Activated T-cell treated with anti-CD3 and anti-CD28 coated beads, Interleukin-2, amount 50 U/mL, for 24 hours (primary cell): ENCODE data around the gene DPP6.

Source experiments
- DNase-seq: peaks from one replicate; pipeline ENCODE4 v3.0.0-alpha.2; 2020
- H3K27ac Mint-ChIP-seq: 2 replicates; pipeline ENCODE4 v1.8.0; 2020; ENCODE audit warnings: mild to moderate bottlenecking, mixed read lengths
- H3K27me3 Mint-ChIP-seq: 2 replicates; pipeline ENCODE4 v1.8.0; 2020; ENCODE audit warnings: mixed read lengths
- H3K36me3 Mint-ChIP-seq: 2 replicates; pipeline ENCODE4 v1.8.0; 2020; ENCODE audit warnings: low read depth, mixed read lengths
- H3K4me1 Mint-ChIP-seq: 2 replicates; pipeline ENCODE4 v1.8.0; 2020; ENCODE audit warnings: low read depth, mixed read lengths
- H3K4me3 Mint-ChIP-seq: 2 replicates; pipeline ENCODE4 v1.8.0; 2020; ENCODE audit warnings: mild to moderate bottlenecking, moderate library complexity, mixed read lengths
- H3K9me3 Mint-ChIP-seq: 2 replicates; pipeline ENCODE4 v1.8.0; 2020; ENCODE audit warnings: mixed read lengths

Gene DPP6

DNA sequence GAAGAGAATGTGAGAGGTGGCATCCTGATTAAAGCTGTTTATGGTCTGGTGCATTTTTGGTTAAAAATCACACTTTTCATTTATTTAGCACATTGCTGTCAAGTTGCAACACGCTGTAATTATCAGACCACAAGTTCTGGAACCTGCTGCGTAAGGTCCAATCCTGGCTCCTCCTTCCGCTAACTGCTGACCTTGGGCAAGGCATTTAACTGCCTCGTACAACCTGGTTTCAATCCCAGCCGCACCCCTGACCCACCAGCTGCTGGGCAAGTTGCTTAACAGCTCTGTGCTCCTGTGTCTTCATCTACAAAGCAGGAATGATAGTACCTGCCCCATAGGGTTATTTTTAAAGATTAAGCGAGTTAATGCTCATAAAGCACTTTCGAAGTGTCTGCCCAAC lies 668.9 kb downstream of the DPP6 start:
- no peak overlapping the region for H3K4me3 Mint-ChIP-seq
- H3K4me1 Mint-ChIP-seq, result no peaks in the 10 kb centered on the region
- peaks cover 9% of the 10 kb centered on the region for H3K27me3 Mint-ChIP-seq
- peaks cover 12% of the 10 kb centered on the region for H3K9me3 Mint-ChIP-seq
- no peak overlapping the region for H3K27ac Mint-ChIP-seq
- no peak for DNase-seq
- H3K36me3 Mint-ChIP-seq, result no peaks in the 10 kb centered on the region

GRCh38 chr7:154726368-154726767 lies 674.2 kb downstream of the DPP6 start:
- no peaks in the 10 kb centered on the region for H3K27me3 Mint-ChIP-seq

DNA sequence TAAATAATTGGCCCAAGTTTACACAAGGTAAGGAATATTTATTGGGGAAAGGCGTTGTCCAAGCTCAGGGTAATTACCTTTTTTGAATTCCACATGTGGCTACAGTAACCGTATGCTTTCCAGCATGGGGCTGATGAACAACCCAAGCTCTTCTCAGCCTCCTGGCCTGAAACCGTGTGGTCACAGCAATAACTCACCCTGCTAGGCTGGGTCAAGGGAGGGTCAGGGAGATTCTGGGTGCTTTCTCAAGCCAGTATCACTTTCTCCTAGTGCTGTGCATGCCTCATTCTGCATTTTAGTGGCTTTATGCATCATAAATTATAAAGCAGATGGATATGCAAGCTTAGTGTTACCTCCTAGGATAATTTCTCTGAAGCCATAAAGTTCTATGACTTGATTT lies 676.9 kb downstream of the DPP6 start:
- no peak for DNase-seq
- H3K4me3 Mint-ChIP-seq, result no peak overlapping the region
- no peaks in the 10 kb centered on the region for H3K4me1 Mint-ChIP-seq
- H3K9me3 Mint-ChIP-seq, result peaks cover 23% of the 10 kb centered on the region
- H3K36me3 Mint-ChIP-seq, result no peaks in the 10 kb centered on the region
- no peak overlapping the region for H3K27ac Mint-ChIP-seq
- no peaks in the 10 kb centered on the region for H3K27me3 Mint-ChIP-seq

More at GRCh38 chr7:154726368-154726767, 674.2 kb downstream of the DPP6 start:
- H3K9me3 Mint-ChIP-seq, result peaks cover 23% of the 10 kb centered on the region
- DNase-seq, result no peak
- no peak overlapping the region for H3K4me3 Mint-ChIP-seq
- no peaks in the 10 kb centered on the region for H3K36me3 Mint-ChIP-seq
- H3K27ac Mint-ChIP-seq, result no peak overlapping the region
- no peaks in the 10 kb centered on the region for H3K4me1 Mint-ChIP-seq

- no peak overlapping the region for H3K27ac Mint-ChIP-seq
- no peaks in the 10 kb centered on the region for H3K36me3 Mint-ChIP-seq
- no peaks in the 10 kb centered on the region for H3K9me3 Mint-ChIP-seq
- H3K27me3 Mint-ChIP-seq, result no peaks in the 10 kb centered on the region
- no peak overlapping the region for H3K4me3 Mint-ChIP-seq
- no peak for DNase-seq
- no peaks in the 10 kb centered on the region for H3K4me1 Mint-ChIP-seq
Measured at GRCh38 chr7:154735766-154736165, 683.6 kb downstream of the DPP6 start.

DNA sequence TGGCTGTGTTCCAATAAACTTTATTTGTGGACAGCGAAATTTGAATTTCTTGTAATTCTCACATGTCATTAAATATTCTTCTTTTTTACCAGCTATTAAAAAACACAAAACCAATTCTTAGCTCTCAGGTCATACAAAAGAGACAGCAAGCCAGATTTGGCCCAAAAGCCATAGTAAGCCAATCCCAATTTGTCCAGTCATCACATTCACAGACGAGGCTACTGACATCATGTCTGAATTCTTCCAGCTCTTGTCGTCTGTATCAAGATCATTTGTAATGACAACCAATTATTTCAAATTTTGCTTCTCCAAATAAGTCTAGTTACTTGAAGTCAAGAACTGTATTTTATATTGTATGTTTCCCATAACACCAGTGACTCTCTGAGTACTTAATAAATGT lies 684.2 kb downstream of the DPP6 start:
- no peak for DNase-seq
- Mint-ChIP-seq H3K4me3 (no peak overlapping the region), H3K4me1 (no peaks in the 10 kb centered on the region), H3K36me3 (no peaks in the 10 kb centered on the region), H3K9me3 (no peaks in the 10 kb centered on the region), H3K27me3 (no peaks in the 10 kb centered on the region), H3K27ac (no peak overlapping the region)

DNA sequence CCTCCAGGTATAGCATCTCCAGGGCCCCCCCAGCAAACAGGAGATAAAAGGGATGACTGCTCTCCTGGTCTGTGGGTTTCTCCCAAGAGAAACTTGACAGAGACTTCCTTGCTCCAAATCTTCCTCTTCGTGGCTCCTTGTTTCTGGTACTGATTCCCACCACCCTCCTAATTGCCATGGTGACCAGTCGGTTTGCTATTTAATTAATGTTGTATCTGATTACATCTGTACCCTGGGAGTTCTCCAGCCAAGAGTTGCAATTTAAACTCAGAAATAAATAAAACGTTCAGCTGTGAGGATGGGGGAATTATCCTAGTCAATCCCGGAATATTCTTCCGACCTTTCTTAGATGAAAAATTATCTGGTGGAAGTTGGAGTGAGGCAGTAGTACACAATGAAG lies 686.0 kb downstream of the DPP6 start:
- no peak overlapping the region for H3K27ac Mint-ChIP-seq
- no peaks in the 10 kb centered on the region for H3K36me3 Mint-ChIP-seq
- no peak for DNase-seq
- H3K9me3 Mint-ChIP-seq, result no peaks in the 10 kb centered on the region
- H3K4me1 Mint-ChIP-seq, result no peaks in the 10 kb centered on the region
- H3K27me3 Mint-ChIP-seq, result peaks cover 2% of the 10 kb centered on the region
- H3K4me3 Mint-ChIP-seq, result no peak overlapping the region

GRCh38 chr7:154741131-154741530 lies 688.9 kb downstream of the DPP6 start:
- no peak overlapping the region for H3K4me3 Mint-ChIP-seq

GRCh38 chr7:154743206-154743605 lies 691.0 kb downstream of the DPP6 start:
- Mint-ChIP-seq H3K36me3 (no peaks in the 10 kb centered on the region), H3K4me1 (no peaks in the 10 kb centered on the region), H3K27me3 (peaks cover 14% of the 10 kb centered on the region), H3K9me3 (no peaks in the 10 kb centered on the region), H3K27ac (no peak overlapping the region), H3K4me3 (no peak overlapping the region)
- DNase-seq, result no peak

More at GRCh38 chr7:154741131-154741530, 688.9 kb downstream of the DPP6 start:
- H3K9me3 Mint-ChIP-seq, result no peaks in the 10 kb centered on the region
- H3K36me3 Mint-ChIP-seq, result no peaks in the 10 kb centered on the region
- H3K27me3 Mint-ChIP-seq, result peaks cover 14% of the 10 kb centered on the region
- no peak for DNase-seq
- H3K4me1 Mint-ChIP-seq, result no peaks in the 10 kb centered on the region
- H3K27ac Mint-ChIP-seq, result no peak overlapping the region

GRCh38 chr7:154744256-154744860 lies 692.2 kb downstream of the DPP6 start:
- DNase-seq, result peak; percentile 33
- H3K27me3 Mint-ChIP-seq, result peaks cover 14% of the 10 kb centered on the region
- H3K36me3 Mint-ChIP-seq, result no peaks in the 10 kb centered on the region
- no peak overlapping the region for H3K4me3 Mint-ChIP-seq
- no peaks in the 10 kb centered on the region for H3K9me3 Mint-ChIP-seq
- H3K4me1 Mint-ChIP-seq, result no peaks in the 10 kb centered on the region
- H3K27ac Mint-ChIP-seq, result no peak overlapping the region

DNA sequence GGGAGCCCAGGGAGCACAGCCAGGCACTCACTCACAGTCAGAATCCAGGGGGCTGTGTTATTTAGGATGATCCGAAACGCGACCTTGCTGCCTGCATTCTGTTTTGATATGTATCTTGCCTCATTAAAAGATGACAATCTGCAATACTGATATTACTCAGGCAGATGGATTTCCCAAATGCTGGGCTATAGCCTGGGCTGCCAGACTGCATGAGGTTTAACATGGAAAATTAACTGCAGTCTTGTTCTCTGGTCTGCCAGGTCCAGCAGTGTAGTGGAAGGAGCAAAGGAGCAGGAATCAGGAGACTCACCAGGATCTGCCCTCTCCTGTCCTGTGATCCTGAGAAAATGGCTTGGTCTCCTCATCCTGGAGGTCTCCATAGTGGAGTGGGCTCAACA lies 692.7 kb downstream of the DPP6 start:
- Mint-ChIP-seq H3K36me3 (no peaks in the 10 kb centered on the region), H3K4me3 (no peak overlapping the region), H3K4me1 (no peaks in the 10 kb centered on the region), H3K27me3 (peaks cover 14% of the 10 kb centered on the region), H3K27ac (no peak overlapping the region), H3K9me3 (no peaks in the 10 kb centered on the region)
- DNase-seq, result no peak

DNA sequence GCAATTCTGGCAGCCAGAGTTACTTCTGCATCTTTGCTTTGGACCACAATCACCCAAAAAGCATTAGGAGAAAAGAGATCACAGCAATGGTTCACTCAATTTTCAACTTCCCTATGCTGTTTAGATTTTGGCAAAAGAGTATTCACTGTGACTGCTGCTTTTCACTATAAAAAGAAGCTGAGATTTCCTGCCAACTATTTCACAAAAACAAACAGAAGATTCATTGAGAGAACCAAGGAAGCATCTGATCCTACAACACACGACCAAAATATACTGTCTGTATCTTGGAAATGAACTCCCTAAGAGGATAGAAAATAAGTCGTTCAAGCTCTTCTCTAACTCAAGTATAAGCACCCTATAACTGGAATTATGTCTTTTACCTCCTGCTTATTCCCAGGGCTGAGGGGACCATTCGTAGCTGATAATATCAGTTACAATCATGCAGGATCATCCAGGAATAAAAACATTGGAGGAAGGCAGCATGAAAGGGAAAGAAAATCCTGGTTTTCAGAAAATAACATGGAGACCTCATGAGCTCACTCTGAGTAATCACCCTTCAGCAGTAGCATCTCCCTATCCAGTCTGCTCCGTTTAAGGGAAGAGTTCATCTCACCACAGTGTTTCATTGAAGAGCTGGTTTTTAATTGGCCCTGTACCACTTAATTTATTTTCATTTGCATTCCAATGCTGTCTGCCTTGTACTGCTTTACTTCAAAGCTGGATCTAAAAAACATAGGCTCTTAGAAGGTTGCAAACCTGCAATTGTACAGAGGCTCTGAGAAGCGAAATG lies 694.6 kb downstream of the DPP6 start:
- no peaks in the 10 kb centered on the region for H3K4me1 Mint-ChIP-seq
- H3K36me3 Mint-ChIP-seq, result no peaks in the 10 kb centered on the region
- no peak for DNase-seq
- no peak overlapping the region for H3K27ac Mint-ChIP-seq
- H3K9me3 Mint-ChIP-seq, result no peaks in the 10 kb centered on the region
- H3K4me3 Mint-ChIP-seq, result no peak overlapping the region
- H3K27me3 Mint-ChIP-seq, result peaks cover 14% of the 10 kb centered on the region

DNA sequence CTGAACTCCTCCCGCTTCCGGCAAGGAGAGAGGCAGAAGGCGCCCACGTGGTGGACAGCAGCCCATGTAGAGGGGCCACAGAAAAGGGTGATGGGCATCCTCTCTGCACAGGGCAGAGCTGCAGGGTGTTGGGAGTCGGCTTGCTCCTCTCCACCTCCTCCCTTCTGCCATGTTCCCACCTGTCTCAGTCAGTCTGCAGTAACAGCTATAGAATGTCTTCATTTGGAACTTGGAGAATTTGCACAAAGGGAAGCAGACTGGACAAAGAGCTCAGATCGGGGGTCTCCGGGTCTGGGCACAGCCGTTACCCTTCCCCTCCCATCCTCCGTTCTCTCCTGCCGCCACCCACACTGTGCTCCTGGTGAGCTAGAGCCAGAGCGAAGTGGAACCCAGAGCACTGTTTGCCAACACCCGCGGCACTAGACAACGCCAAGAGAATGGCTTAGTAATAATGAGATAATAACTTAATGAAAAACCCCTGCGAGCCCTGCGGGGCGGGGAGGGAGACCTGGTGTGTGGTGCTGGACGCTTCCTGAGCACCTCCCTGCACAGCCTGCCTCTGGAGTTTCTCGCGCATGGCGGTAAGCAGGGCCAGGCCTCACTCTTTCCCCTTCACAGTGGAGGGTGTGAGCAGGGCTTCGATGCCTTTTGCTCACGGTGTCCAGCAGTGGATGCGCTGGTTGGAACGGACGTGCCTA lies 696.0 kb downstream of the DPP6 start:
- no peak overlapping the region for H3K27ac Mint-ChIP-seq
- DNase-seq, result no peak
- no peaks in the 10 kb centered on the region for H3K4me1 Mint-ChIP-seq
- no peaks in the 10 kb centered on the region for H3K9me3 Mint-ChIP-seq
- peaks cover 11% of the 10 kb centered on the region for H3K27me3 Mint-ChIP-seq
- H3K4me3 Mint-ChIP-seq, result no peak overlapping the region
- H3K36me3 Mint-ChIP-seq, result no peaks in the 10 kb centered on the region

DNA sequence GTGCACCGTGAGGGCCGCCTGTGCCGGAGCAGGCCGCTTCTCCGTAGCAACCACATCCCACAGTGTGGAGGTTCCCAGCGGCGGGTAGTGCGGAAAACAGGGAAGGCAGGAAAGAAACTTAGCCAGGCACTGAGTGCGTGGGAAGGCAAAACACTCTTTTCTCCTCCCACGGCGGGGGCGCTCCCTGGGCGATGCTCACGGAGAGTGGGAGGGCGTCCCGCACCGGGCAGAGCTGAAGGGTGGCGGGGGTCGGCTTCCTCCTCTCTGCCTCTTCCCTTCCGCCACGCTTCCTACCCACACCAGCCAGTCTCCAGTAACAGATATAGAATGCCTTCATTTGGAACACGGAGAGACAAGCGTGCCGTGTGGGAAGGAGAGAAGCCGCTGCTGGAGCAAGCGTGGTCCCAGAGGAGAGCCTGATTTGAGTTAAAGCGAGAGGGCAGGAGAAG lies 698.2 kb downstream of the DPP6 start:
- H3K4me3 Mint-ChIP-seq, result no peak overlapping the region
- H3K4me1 Mint-ChIP-seq, result no peaks in the 10 kb centered on the region
- H3K36me3 Mint-ChIP-seq, result no peaks in the 10 kb centered on the region
- no peaks in the 10 kb centered on the region for H3K27me3 Mint-ChIP-seq
- H3K9me3 Mint-ChIP-seq, result no peaks in the 10 kb centered on the region
- H3K27ac Mint-ChIP-seq, result no peak overlapping the region
- DNase-seq, result no peak

DNA sequence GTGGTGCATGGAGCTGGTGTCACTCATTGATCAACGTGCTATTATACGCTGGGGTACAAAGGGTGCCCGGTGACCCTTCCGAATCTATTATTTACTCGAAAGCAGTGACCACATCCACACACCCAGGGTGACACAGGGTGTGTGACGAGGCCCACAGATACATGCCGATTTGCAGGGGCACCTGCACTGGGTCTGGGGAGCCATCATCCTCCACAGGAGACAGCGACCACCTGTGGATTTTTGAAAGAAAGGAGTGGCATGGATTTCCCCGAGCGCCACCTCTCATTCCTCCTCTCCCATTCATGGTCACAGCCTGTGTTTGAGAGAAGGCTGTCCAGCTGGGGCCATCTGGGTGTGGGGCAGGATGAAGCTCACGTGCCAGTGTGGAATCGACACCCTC lies 701.0 kb downstream of the DPP6 start:
- Mint-ChIP-seq H3K9me3 (no peaks in the 10 kb centered on the region), H3K4me1 (no peaks in the 10 kb centered on the region), H3K27ac (no peak overlapping the region), H3K36me3 (no peaks in the 10 kb centered on the region), H3K27me3 (no peaks in the 10 kb centered on the region), H3K4me3 (no peak overlapping the region)
- DNase-seq, result no peak

DNA sequence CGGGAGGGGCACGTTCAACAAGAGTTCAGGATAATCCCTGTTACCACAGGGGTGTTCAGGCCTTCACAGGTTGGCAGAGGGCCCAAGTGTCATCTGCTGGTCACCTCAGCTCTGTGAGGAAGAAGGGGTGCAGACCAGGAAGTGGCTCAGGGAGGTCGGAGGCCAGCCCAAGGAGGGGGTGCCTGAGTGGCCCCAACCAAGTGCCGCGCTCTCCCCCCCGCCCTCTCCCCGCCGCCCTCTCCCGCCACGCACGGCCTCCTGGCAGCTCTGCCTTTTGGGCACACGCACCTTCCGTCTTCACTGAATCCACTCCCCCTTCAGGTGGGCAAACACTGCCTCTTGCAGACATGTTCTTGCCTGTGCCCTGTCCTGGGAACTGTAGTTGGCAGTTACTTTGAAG lies 705.6 kb downstream of the DPP6 start:
- no peak for DNase-seq
- Mint-ChIP-seq H3K4me1 (no peaks in the 10 kb centered on the region), H3K36me3 (no peaks in the 10 kb centered on the region), H3K27ac (no peak overlapping the region), H3K27me3 (no peaks in the 10 kb centered on the region), H3K9me3 (no peaks in the 10 kb centered on the region), H3K4me3 (no peak overlapping the region)
